Lower leg skin (tissue), 3 donors: Measurements from ENCODE around the gene BTNL3.

Source experiments
- POLR2A ChIP-seq, 2 donors: fragments of 450-650 bp; IDR thresholded peaks; one replicate each; pipeline ENCODE4 v1.6.1; 2016 to 2017; ENCODE audit warnings: antibody characterized with exemption in 2 of 2, mild to moderate bottlenecking in 1 of 2, moderate library complexity in 1 of 2
- TF ChIP-seq, protein P1 (sequence below), 3 donors: fragments of 450-650 bp; IDR thresholded peaks; one replicate each; pipeline ENCODE4 v1.5.1; 2016; ENCODE audit warnings: antibody characterized with exemption in 3 of 3, mild to moderate bottlenecking in 3 of 3, moderate library complexity in 2 of 3

DNA sequence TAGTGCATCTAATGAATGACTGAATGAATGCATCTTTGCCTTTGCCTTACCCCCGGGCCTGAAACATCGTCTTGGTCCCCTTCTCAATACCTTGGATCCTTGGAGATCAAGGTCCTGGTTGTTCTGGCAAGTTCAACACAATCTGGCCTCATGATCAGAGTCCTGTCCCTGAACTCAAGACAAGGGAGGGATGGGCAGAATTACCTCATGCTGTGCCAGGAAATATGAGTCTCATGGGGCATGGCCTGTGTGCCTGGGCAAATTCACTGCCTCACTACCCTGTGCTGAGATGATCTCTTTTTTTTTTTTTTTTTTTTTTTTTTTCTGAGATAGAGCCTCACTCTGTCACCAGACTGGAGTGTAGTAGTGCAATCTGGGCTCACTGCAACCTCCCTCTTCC is 630 bp upstream of the BTNL3 start:
- TF ChIP-seq, protein P1, sequence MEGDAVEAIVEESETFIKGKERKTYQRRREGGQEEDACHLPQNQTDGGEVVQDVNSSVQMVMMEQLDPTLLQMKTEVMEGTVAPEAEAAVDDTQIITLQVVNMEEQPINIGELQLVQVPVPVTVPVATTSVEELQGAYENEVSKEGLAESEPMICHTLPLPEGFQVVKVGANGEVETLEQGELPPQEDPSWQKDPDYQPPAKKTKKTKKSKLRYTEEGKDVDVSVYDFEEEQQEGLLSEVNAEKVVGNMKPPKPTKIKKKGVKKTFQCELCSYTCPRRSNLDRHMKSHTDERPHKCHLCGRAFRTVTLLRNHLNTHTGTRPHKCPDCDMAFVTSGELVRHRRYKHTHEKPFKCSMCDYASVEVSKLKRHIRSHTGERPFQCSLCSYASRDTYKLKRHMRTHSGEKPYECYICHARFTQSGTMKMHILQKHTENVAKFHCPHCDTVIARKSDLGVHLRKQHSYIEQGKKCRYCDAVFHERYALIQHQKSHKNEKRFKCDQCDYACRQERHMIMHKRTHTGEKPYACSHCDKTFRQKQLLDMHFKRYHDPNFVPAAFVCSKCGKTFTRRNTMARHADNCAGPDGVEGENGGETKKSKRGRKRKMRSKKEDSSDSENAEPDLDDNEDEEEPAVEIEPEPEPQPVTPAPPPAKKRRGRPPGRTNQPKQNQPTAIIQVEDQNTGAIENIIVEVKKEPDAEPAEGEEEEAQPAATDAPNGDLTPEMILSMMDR (IDR thresholded peaks at IDR 0.05): no peak
- no peak for TF ChIP-seq POLR2A (IDR thresholded peaks at IDR 0.05)
